PC-3 (cell line): Measurements from ENCODE around the gene NFATC2.

Experiments used
- CTCF ChIP-seq: fragments of 300-600 bp; sonication (generic); conservative IDR thresholded peaks from 2 replicates; pipeline ENCODE4 v1.5.1; 2017; ENCODE audit warnings: antibody characterized with exemption, low read depth, mild to moderate bottlenecking, low read length
- EZH2 ChIP-seq: fragments of 300-600 bp; sonication (generic); IDR thresholded peaks from one replicate; pipeline ENCODE4 v1.6.1; 2017; ENCODE audit warnings: antibody characterized with exemption, mild to moderate bottlenecking, low read length; ENCODE audit not compliant: unreplicated experiment

- TF ChIP-seq EZH2 (no peak), CTCF (no peak)
Measured at GRCh38 chr20:51470499-51470820, 72.1 kb downstream of the NFATC2 start.
